Lower leg skin (tissue), 4 donors: ENCODE results near the gene OVOL1. TPM values are rescaled to one million over a fixed set of nuclear protein-coding genes. Genes with fewer than 3 reads are reported as not detected.

Source experiments
- DNase-seq, 2 donors: peaks; one replicate each; pipeline ENCODE4 v3.0.0-alpha.2; 2019; ENCODE audit warnings: low spot score in 2 of 2
- H3K4me3 ChIP-seq: fragments of 200-600 bp; sonication (generic); 2 replicates; pipeline ENCODE4 v1.5.1; 2017; ENCODE audit warnings: mild to moderate bottlenecking, low read depth; ENCODE audit not compliant: poor library complexity, severe bottlenecking
- CTCF ChIP-seq, 3 donors: fragments of 450-650 bp; IDR thresholded peaks; one replicate each; pipeline ENCODE4 v1.5.1; 2016; ENCODE audit warnings: antibody characterized with exemption in 3 of 3, mild to moderate bottlenecking in 3 of 3, moderate library complexity in 2 of 3
- POLR2A ChIP-seq, 2 donors: fragments of 450-650 bp; IDR thresholded peaks; one replicate each; pipeline ENCODE4 v1.6.1; 2016 to 2017; ENCODE audit warnings: antibody characterized with exemption in 2 of 2, mild to moderate bottlenecking in 1 of 2, moderate library complexity in 1 of 2
- WGBS, 2 donors: methylation state at CpG; one replicate each; pipeline ENCODE4 v1.1.5; 2018; 5-methylcytosine and 5-hydroxymethylcytosine counted together
- intact Hi-C: fragments of 100-400 bp; cut with DNase I; formaldehyde crosslinking; loops from one replicate; pipeline ENCODE4 v1.15.0; 2023; ENCODE audit warnings: low total_unique reads
- total RNA-seq, 4 donors: library from RNA; depleted of rRNA; stranded (reverse); fragments of >200 nt; gene quantifications; one replicate each; pipeline ENCODE4 v1.1.0, GENCODE V29; 2016

Gene OVOL1
- total RNA-seq, 4 donors from 2014 or later, result 74.8 to 159 (median 105) TPM

- no peak overlapping the region for H3K4me3 ChIP-seq
- no peak for TF ChIP-seq CTCF (IDR thresholded peaks at IDR 0.05)
- no peak for TF ChIP-seq POLR2A (IDR thresholded peaks at IDR 0.05)
- 62 to 64% methylated on average over 6 of the region's 6 CpGs for WGBS, 2 donors
- intact Hi-C loops, result no loop called here
- no peak for DNase-seq
These were observed 20.1 kb downstream of the OVOL1 start for GRCh38 chr11:65806979-65807378.

DNA sequence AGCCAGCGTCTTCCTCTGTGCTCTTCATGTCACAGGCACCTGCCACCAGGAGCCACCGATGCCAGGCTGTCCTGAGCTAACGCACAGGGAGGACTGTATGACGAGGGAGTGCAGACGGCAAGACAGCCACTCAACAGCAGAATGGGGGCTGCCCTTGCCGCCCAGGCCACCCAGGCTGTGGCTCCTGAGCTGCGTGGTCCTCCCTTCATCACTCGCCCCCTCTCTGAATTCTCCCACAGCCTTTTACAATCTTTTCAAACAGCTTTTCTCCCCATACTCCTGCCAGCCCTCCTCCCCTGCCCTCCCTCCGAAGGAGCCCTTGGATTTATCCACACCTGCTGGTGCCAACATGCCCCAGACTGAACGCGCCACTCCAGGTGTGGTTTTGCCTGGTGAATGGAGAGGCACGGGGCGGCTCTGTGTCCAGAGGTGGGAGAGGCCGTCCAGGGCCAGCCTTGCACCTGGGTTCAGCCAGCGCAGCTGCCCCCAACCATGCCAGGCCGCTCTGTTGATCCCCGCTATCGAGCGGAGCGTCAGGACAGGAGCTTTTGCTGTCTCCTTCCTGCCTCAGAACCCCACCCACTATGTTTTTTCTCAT is 22.0 kb downstream of the OVOL1 start:
- WGBS, 2 donors, result 54 to 57% methylated on average over 20 of the region's 20 CpGs
- no peak for DNase-seq
- intact Hi-C loops, result no loop called here
- TF ChIP-seq CTCF (IDR thresholded peaks at IDR 0.05) (no peak), POLR2A (IDR thresholded peaks at IDR 0.05) (no peak)
- no peak overlapping the region for H3K4me3 ChIP-seq

- 75 to 82% methylated on average over 9 of the region's 9 CpGs for WGBS, 2 donors
- intact Hi-C loops, result no loop called here
- DNase-seq, result no peak
- no peak for TF ChIP-seq CTCF (IDR thresholded peaks at IDR 0.05)
- no peak for TF ChIP-seq POLR2A (IDR thresholded peaks at IDR 0.05)
- H3K4me3 ChIP-seq, result no peak overlapping the region
These were observed 22.6 kb downstream of the OVOL1 start for GRCh38 chr11:65809496-65809895.

- intact Hi-C loops, result no loop called here
- WGBS, 2 donors, result 69 to 77% methylated on average over 23 of the region's 23 CpGs
These were observed 23.4 kb downstream of the OVOL1 start for GRCh38 chr11:65810046-65810868.

DNA sequence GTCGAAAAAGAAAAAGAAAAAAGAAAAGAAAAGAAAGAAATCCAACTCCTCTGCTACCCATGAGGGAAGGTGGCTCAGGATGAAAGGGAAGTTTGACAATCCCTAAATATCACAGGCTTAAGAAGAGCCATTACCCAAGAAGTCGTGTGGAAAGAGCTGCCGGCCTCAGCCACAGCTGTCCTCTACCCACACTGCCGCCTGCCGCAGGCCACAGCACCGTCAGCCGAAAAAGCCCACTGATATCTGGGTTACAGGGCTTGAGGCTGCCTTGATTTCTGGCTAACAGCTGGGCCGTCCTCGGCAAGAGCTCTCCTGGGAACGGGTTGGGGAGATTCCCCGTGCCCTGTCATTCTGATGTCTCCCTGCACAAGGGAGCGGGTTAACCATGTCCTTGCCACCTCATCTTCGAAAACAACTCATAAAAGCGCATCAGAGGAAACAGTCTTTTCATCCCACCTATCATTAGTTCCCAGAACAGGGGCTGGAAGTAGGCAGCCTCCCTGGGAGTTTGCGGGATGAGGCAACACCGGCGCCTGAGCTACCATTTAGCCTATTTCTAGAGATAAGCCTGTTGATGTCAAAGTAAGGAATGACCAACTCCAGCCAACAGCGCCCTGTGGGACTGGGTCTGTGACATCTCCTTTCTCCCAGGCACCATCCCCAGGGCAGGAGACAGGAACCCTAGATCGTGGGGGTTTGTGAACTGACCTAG is 25.1 kb downstream of the OVOL1 start:
- no peak for DNase-seq
- intact Hi-C loops, result no loop called here
- WGBS, 2 donors, result 77% methylated on average over 19 of the region's 19 CpGs
- TF ChIP-seq CTCF (IDR thresholded peaks at IDR 0.05) (no peak), POLR2A (IDR thresholded peaks at IDR 0.05) (no peak)
- H3K4me3 ChIP-seq, result no peak overlapping the region

More at GRCh38 chr11:65810046-65810868, 23.4 kb downstream of the OVOL1 start:
- no peak for DNase-seq
- no peak overlapping the region for H3K4me3 ChIP-seq
- TF ChIP-seq CTCF (IDR thresholded peaks at IDR 0.05) (no peak), POLR2A (IDR thresholded peaks at IDR 0.05) (no peak)
